Lower leg skin (tissue), 3 donors: ENCODE measurements around the gene SRSF6.

ENCODE experiments used
- POLR2A ChIP-seq, 2 donors: fragments of 450-650 bp; IDR thresholded peaks; one replicate each; pipeline ENCODE4 v1.6.1; 2016 to 2017; ENCODE audit warnings: antibody characterized with exemption in 2 of 2, mild to moderate bottlenecking in 1 of 2, moderate library complexity in 1 of 2
- TF ChIP-seq, protein P1 (sequence below), 3 donors: fragments of 450-650 bp; IDR thresholded peaks; one replicate each; pipeline ENCODE4 v1.5.1; 2016; ENCODE audit warnings: antibody characterized with exemption in 3 of 3, mild to moderate bottlenecking in 3 of 3, moderate library complexity in 2 of 3

DNA sequence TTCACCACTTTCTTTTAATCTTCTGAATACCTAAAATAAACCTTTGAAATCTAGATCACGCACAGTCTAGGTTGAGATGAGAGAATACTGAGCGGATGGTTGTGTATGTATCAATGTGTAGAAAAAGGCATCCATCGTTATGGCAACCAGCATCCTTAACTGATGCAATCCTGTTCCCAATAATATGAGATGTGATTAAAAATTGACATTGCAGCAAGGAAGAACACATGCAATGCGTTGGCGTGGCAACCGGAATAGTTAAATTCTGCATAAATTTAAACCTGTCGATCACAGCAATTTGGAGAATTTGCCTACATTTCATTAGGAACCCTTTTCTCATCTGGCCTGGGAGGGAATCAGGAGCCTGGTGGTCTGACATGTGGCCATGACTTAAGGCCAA is 48.5 kb downstream of the SRSF6 start:
- TF ChIP-seq, protein P1, sequence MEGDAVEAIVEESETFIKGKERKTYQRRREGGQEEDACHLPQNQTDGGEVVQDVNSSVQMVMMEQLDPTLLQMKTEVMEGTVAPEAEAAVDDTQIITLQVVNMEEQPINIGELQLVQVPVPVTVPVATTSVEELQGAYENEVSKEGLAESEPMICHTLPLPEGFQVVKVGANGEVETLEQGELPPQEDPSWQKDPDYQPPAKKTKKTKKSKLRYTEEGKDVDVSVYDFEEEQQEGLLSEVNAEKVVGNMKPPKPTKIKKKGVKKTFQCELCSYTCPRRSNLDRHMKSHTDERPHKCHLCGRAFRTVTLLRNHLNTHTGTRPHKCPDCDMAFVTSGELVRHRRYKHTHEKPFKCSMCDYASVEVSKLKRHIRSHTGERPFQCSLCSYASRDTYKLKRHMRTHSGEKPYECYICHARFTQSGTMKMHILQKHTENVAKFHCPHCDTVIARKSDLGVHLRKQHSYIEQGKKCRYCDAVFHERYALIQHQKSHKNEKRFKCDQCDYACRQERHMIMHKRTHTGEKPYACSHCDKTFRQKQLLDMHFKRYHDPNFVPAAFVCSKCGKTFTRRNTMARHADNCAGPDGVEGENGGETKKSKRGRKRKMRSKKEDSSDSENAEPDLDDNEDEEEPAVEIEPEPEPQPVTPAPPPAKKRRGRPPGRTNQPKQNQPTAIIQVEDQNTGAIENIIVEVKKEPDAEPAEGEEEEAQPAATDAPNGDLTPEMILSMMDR (IDR thresholded peaks at IDR 0.05): no peak
- no peak for TF ChIP-seq POLR2A (IDR thresholded peaks at IDR 0.05)
